ENCODE data around the gene PLCXD3. TPM values are rescaled to one million over a fixed set of nuclear protein-coding genes. Genes with fewer than 3 reads are reported as not detected.

Gene PLCXD3
- total and polyA plus RNA-seq, 4 experiments from 2014 or later = not detected

DNA sequence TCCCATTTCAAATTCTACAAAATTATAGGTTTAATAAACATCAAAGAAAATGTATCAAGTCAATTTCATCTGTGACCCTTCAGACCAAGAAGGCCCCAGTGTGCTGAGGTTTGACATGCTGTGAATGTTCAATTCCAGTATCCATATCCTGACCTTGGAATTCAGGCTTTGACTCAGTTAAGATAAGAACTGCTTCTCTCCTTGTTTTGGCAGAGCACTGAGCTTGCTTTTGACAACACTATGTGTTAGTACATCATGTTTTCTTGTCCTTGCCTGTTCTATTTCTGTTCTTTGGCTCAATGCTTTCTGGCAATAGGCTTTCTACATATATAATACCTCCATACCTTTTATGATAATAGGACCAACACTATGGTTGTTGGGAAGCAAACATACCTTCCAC, 105.6 kb downstream of the PLCXD3 start:
- Mint-ChIP-seq H3K27me3 (no peaks in the 10 kb centered on the region), H3K27ac (no peak overlapping the region), H3K9me3 (peaks cover 0 to 6% (median 2%) of the 10 kb centered on the region in 8 donors), H3K36me3 (no peaks in the 10 kb centered on the region), H3K4me1 (no peaks in the 10 kb centered on the region), H3K4me3 (no peak overlapping the region)
- DNase-seq = no peak
- no peaks in the 10 kb centered on the region for H3K27me3 ChIP-seq (ENCODE audit: insufficient read depth, low read length)
- intact Hi-C loops (cut with micrococcal nuclease) = no loop called here
- H3K4me3 ChIP-seq (ENCODE audit: low read length in 2 of 2) = no peak overlapping the region
- H3K36me3 ChIP-seq (ENCODE audit: insufficient read depth, low read length) = no peaks in the 10 kb centered on the region
- no peaks in the 10 kb centered on the region for H3K4me1 ChIP-seq (ENCODE audit: insufficient read depth, low read length)
- H3K9me3 ChIP-seq (ENCODE audit: control insufficient read depth in 1 of 2, low read length in 2 of 2) = no peaks in the 10 kb centered on the region
- H3K27ac ChIP-seq (ENCODE audit: low read depth, low read length) = no peak overlapping the region
- POLR2A ChIA-PET (ENCODE audit: partially characterized antibody) = no interaction called here
- CTCF ChIA-PET (ENCODE audit: partially characterized antibody) = no interaction called here

DNA sequence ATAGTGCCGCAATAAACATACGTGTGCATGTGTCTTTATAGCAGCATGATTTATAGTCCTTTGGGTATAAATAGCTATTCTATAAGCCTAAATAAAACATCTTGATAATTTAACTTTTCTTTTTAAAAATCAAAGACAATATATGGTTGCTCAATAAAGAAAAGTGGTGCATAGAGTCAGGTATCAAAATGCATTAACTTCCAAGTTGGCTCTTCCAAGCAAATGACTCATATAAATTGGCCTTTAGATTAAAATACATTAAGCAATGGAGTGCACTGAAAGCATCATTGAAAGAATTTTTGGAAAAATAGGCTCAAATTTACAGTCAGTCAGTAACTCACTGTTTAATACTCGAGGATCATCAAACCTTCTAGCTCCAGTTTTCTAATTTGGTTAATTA, 106.6 kb downstream of the PLCXD3 start:
- no peaks in the 10 kb centered on the region for H3K4me1 Mint-ChIP-seq
- CTCF ChIA-PET (ENCODE audit: partially characterized antibody) = no interaction called here

DNA sequence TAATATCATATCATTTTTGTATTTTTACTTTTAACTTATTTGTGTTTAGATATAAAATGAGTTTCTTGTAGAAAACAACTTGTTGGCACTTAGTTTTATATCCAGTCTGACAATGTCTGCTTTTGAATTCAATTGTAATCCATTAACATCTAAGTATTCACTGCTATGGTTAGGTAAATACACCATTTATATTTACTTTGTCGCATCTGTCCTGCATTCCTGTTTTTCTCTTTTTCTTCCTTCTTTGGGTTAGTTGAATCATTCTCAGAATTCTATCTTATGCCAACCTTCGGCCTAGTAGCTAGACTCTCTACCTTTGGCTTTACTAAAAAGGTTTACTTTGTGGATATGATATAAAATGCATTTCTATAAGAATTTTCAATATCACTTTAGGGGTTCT, 107.6 kb downstream of the PLCXD3 start:
- H3K9me3 Mint-ChIP-seq = peaks cover 0 to 20% (median 12%) of the 10 kb centered on the region in 8 donors
- H3K4me3 Mint-ChIP-seq = no peak overlapping the region
- no peaks in the 10 kb centered on the region for H3K36me3 ChIP-seq (ENCODE audit: insufficient read depth, low read length)
- ChIA-PET POLR2A (ENCODE audit: partially characterized antibody) (no interaction called here), CTCF (ENCODE audit: partially characterized antibody) (no interaction called here)
- H3K4me3 ChIP-seq (ENCODE audit: low read length in 2 of 2) = no peak overlapping the region
- no peaks in the 10 kb centered on the region for H3K36me3 Mint-ChIP-seq
- no peak overlapping the region for H3K27ac Mint-ChIP-seq
- H3K27me3 Mint-ChIP-seq = no peaks in the 10 kb centered on the region
- no peaks in the 10 kb centered on the region for H3K4me1 Mint-ChIP-seq
- H3K4me1 ChIP-seq (ENCODE audit: insufficient read depth, low read length) = no peaks in the 10 kb centered on the region
- no peak overlapping the region for H3K27ac ChIP-seq (ENCODE audit: low read depth, low read length)
- DNase-seq = no peak
- intact Hi-C loops (cut with micrococcal nuclease) = no loop called here
- H3K9me3 ChIP-seq (ENCODE audit: control insufficient read depth in 1 of 2, low read length in 2 of 2) = no peaks in the 10 kb centered on the region
- no peaks in the 10 kb centered on the region for H3K27me3 ChIP-seq (ENCODE audit: insufficient read depth, low read length)

More for the DNA sequence above, 106.6 kb downstream of the PLCXD3 start:
- POLR2A ChIA-PET (ENCODE audit: partially characterized antibody) = no interaction called here
- H3K4me3 Mint-ChIP-seq = no peak overlapping the region
- Histone ChIP-seq H3K36me3 (ENCODE audit: insufficient read depth, low read length) (no peaks in the 10 kb centered on the region), H3K4me3 (ENCODE audit: low read length in 2 of 2) (no peak overlapping the region), H3K27ac (ENCODE audit: low read depth, low read length) (no peak overlapping the region), H3K27me3 (ENCODE audit: insufficient read depth, low read length) (no peaks in the 10 kb centered on the region), H3K4me1 (ENCODE audit: insufficient read depth, low read length) (no peaks in the 10 kb centered on the region), H3K9me3 (ENCODE audit: control insufficient read depth in 1 of 2, low read length in 2 of 2) (no peaks in the 10 kb centered on the region)
- H3K36me3 Mint-ChIP-seq = no peaks in the 10 kb centered on the region
- H3K27me3 Mint-ChIP-seq = no peaks in the 10 kb centered on the region
- intact Hi-C loops (cut with micrococcal nuclease) = no loop called here
- no peak for DNase-seq
- peaks cover 0 to 11% (median 6%) of the 10 kb centered on the region in 8 donors for H3K9me3 Mint-ChIP-seq
- H3K27ac Mint-ChIP-seq = no peak overlapping the region

DNA sequence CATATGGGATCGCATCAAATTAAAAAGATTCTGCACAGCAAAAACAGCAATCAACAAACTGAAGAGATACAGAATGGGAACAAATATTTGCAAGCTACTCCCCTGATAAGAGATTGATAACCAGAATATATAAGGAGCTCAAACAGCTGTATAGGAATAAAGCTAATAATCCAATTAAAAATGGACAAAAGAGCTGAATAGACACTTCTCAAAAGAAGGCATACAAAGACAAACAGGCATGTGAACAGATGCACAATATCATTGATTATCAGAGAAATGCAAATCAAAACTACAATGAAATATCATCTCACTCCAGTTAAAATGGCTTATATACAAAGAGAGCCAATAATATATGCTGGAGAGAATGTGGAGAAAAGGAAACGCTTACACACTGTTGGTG, 110.6 kb downstream of the PLCXD3 start:
- no peak overlapping the region for H3K4me3 ChIP-seq (ENCODE audit: low read length in 2 of 2)
- ChIA-PET CTCF (ENCODE audit: partially characterized antibody) (no interaction called here), POLR2A (ENCODE audit: partially characterized antibody) (no interaction called here)
- Mint-ChIP-seq H3K9me3 (peaks cover 0 to 38% (median 16%) of the 10 kb centered on the region in 8 donors), H3K27ac (no peak overlapping the region), H3K27me3 (no peaks in the 10 kb centered on the region), H3K4me1 (no peaks in the 10 kb centered on the region), H3K36me3 (no peaks in the 10 kb centered on the region), H3K4me3 (no peak overlapping the region)
- H3K36me3 ChIP-seq (ENCODE audit: insufficient read depth, low read length) = no peaks in the 10 kb centered on the region
- intact Hi-C loops (cut with micrococcal nuclease) = no loop called here
- no peak for DNase-seq
- no peak overlapping the region for H3K27ac ChIP-seq (ENCODE audit: low read depth, low read length)
- no peaks in the 10 kb centered on the region for H3K9me3 ChIP-seq (ENCODE audit: control insufficient read depth in 1 of 2, low read length in 2 of 2)
- H3K27me3 ChIP-seq (ENCODE audit: insufficient read depth, low read length) = no peaks in the 10 kb centered on the region
- no peaks in the 10 kb centered on the region for H3K4me1 ChIP-seq (ENCODE audit: insufficient read depth, low read length)

DNA sequence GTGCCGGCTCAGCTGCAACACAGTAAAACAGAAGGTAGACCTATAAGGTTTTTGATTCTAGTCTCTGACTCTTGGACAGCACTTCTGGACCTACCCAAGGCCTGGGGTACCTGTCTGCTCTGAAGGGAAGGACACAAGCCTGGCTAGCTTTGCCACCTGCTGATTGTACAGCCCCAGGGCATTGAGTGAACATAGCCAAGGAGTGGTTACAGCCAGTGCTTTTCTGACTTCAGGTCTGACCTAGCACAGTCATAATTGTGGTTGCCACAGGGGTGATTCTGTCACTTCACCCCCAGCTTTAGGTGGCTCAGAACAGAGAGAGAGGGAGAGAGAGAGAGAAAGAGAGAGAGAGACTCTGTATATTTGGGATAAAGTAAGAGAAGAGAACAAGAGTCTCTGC, 118.4 kb downstream of the PLCXD3 start:
- ChIA-PET CTCF (ENCODE audit: partially characterized antibody) (no interaction called here), POLR2A (ENCODE audit: partially characterized antibody) (no interaction called here)
- Mint-ChIP-seq H3K27me3 (no peaks in the 10 kb centered on the region), H3K9me3 (peaks cover 0 to 23% (median 7%) of the 10 kb centered on the region in 8 donors), H3K4me1 (no peaks in the 10 kb centered on the region), H3K36me3 (no peaks in the 10 kb centered on the region), H3K27ac (peak overlapping the region in 1 of 7 donors; percentile 65), H3K4me3 (no peak overlapping the region)
- intact Hi-C loops (cut with micrococcal nuclease) = no loop called here
- H3K36me3 ChIP-seq (ENCODE audit: insufficient read depth, low read length) = no peaks in the 10 kb centered on the region
- H3K27ac ChIP-seq (ENCODE audit: low read depth, low read length) = no peak overlapping the region
- no peaks in the 10 kb centered on the region for H3K9me3 ChIP-seq (ENCODE audit: control insufficient read depth in 1 of 2, low read length in 2 of 2)
- H3K27me3 ChIP-seq (ENCODE audit: insufficient read depth, low read length) = no peaks in the 10 kb centered on the region
- H3K4me1 ChIP-seq (ENCODE audit: insufficient read depth, low read length) = no peaks in the 10 kb centered on the region
- no peak overlapping the region for H3K4me3 ChIP-seq (ENCODE audit: low read length in 2 of 2)
- no peak for DNase-seq

DNA sequence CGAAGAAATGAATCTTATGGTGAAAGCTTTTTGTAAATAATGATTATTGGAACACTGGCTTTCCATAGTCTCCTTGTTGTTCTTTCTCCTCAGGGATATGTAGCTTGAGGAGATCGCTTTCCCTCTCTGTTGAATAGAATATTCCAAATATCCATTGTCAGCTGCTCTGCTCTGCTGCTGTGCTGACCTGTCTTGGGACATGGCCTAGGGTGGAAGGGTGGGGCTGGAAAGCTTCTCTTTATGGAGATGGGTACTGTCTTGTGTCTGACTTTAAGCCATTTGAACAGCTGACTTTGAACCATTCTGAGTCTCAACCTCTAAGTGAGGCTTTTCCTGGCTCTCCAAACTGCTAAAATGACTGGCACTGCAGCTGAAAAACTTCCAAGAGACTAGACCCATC, 135.8 kb downstream of the PLCXD3 start:
- Histone ChIP-seq H3K9me3 (ENCODE audit: control insufficient read depth in 1 of 2, low read length in 2 of 2) (no peaks in the 10 kb centered on the region), H3K4me1 (ENCODE audit: insufficient read depth, low read length) (no peaks in the 10 kb centered on the region), H3K27me3 (ENCODE audit: insufficient read depth, low read length) (no peaks in the 10 kb centered on the region), H3K27ac (ENCODE audit: low read depth, low read length) (no peak overlapping the region), H3K36me3 (ENCODE audit: insufficient read depth, low read length) (no peaks in the 10 kb centered on the region), H3K4me3 (ENCODE audit: low read length in 2 of 2) (no peak overlapping the region)
- Mint-ChIP-seq H3K27me3 (peaks cover 0 to 2% of the 10 kb centered on the region in 2 donors), H3K4me1 (no peaks in the 10 kb centered on the region), H3K9me3 (peaks cover 0 to 4% (median under 1%) of the 10 kb centered on the region in 8 donors), H3K27ac (no peak overlapping the region), H3K4me3 (no peak overlapping the region), H3K36me3 (no peaks in the 10 kb centered on the region)
- POLR2A ChIA-PET (ENCODE audit: partially characterized antibody) = no interaction called here
- no peak for DNase-seq
- CTCF ChIA-PET (ENCODE audit: partially characterized antibody) = no interaction called here
- intact Hi-C loops (cut with micrococcal nuclease) = no loop called here

DNA sequence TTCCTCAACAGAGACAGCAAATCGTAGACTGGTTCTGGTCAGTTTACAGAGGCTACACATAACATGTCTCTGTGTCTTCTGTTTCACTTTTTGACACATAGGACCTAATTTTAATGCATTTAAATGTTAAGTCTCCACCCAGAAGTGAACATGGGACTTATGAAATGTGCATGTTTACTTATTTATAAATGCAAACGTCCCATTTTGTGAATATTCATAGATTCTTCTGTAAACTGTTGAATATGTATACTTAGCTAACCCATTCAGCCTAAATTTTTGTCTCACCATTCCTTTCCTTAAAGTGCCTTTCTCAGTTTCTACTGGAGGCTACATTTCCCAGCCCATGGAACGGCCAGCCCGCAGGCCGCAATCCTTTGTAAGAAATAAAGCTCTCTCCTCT, 137.2 kb downstream of the PLCXD3 start:
- Histone ChIP-seq H3K27ac (ENCODE audit: low read depth, low read length) (no peak overlapping the region), H3K4me1 (ENCODE audit: insufficient read depth, low read length) (no peaks in the 10 kb centered on the region), H3K36me3 (ENCODE audit: insufficient read depth, low read length) (no peaks in the 10 kb centered on the region), H3K9me3 (ENCODE audit: control insufficient read depth in 1 of 2, low read length in 2 of 2) (no peaks in the 10 kb centered on the region), H3K4me3 (ENCODE audit: low read length in 2 of 2) (no peak overlapping the region), H3K27me3 (ENCODE audit: insufficient read depth, low read length) (no peaks in the 10 kb centered on the region)
- H3K36me3 Mint-ChIP-seq = no peaks in the 10 kb centered on the region
- POLR2A ChIA-PET (ENCODE audit: partially characterized antibody) = no interaction called here
- H3K4me3 Mint-ChIP-seq = no peak overlapping the region
- no peak for DNase-seq
- H3K4me1 Mint-ChIP-seq = no peaks in the 10 kb centered on the region
- H3K27me3 Mint-ChIP-seq = peaks cover 0 to 2% of the 10 kb centered on the region in 2 donors
- H3K27ac Mint-ChIP-seq = no peak overlapping the region
- peaks cover 0 to 5% (median under 1%) of the 10 kb centered on the region in 8 donors for H3K9me3 Mint-ChIP-seq
- CTCF ChIA-PET (ENCODE audit: partially characterized antibody) = no interaction called here
- intact Hi-C loops (cut with micrococcal nuclease) = no loop called here

DNA sequence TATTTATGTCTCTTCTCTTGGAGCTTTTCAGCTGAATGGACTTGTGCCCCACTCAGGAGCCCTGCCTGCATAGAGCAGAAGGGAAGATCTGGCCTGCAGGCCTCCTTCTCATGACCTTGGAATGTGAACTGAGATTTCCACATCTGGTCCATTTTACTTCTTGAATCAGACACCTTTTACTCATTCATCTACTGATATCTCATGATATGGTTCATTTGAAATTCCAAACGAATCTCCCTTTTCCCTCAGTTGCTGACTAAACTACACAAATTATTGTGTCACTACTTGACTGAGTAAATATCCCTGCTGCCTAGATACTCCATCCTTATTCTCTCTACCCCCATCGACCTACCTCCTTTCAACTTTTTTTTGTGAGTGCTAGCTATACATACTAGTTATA, 138.7 kb downstream of the PLCXD3 start:
- no peaks in the 10 kb centered on the region for H3K4me1 ChIP-seq (ENCODE audit: insufficient read depth, low read length)
- no peaks in the 10 kb centered on the region for H3K36me3 Mint-ChIP-seq
- H3K27ac Mint-ChIP-seq = no peak overlapping the region
- peaks cover 0 to 2% of the 10 kb centered on the region in 2 donors for H3K27me3 Mint-ChIP-seq
- no peaks in the 10 kb centered on the region for H3K9me3 ChIP-seq (ENCODE audit: control insufficient read depth in 1 of 2, low read length in 2 of 2)
- no peak overlapping the region for H3K27ac ChIP-seq (ENCODE audit: low read depth, low read length)
- no peaks in the 10 kb centered on the region for H3K4me1 Mint-ChIP-seq
- DNase-seq = no peak
- POLR2A ChIA-PET (ENCODE audit: partially characterized antibody) = no interaction called here
- no peaks in the 10 kb centered on the region for H3K27me3 ChIP-seq (ENCODE audit: insufficient read depth, low read length)
- CTCF ChIA-PET (ENCODE audit: partially characterized antibody) = no interaction called here
- H3K4me3 ChIP-seq (ENCODE audit: low read length in 2 of 2) = no peak overlapping the region
- H3K9me3 Mint-ChIP-seq = peaks cover 0 to 6% (median under 1%) of the 10 kb centered on the region in 8 donors
- H3K4me3 Mint-ChIP-seq = no peak overlapping the region
- no peaks in the 10 kb centered on the region for H3K36me3 ChIP-seq (ENCODE audit: insufficient read depth, low read length)
- intact Hi-C loops (cut with micrococcal nuclease) = no loop called here

Data from CD4-positive, alpha-beta memory T cell (primary cell).